SK-N-MC (cell line): ENCODE data around the gene AP2M1.
"Not testable (repeated sequence)": the region's sequence is repeated elsewhere in the genome, so short reads cannot be mapped to it uniquely, and the experiment has no call there.

Experiments used
- DNase-seq: peaks from one replicate; pipeline ENCODE4 v3.0.0-alpha.2; 2011; ENCODE audit warnings: low read depth, low spot score
- H3K27ac ChIP-seq: fragments of 200-600 bp; sonication (generic); 2 replicates; pipeline ENCODE4 v1.5.1; 2016; ENCODE audit warnings: mixed run types
- H3K36me3 ChIP-seq: fragments of 200-600 bp; sonication (generic); 2 replicates; pipeline ENCODE4 v1.6.1; 2017; ENCODE audit warnings: antibody characterized with exemption, low read length, mixed read lengths; ENCODE audit not compliant: insufficient read depth
- H3K4me3 ChIP-seq: fragments of 200-600 bp; sonication (generic); 2 replicates; pipeline ENCODE4 v1.5.1; 2016
- H3K9ac ChIP-seq: fragments of 200-600 bp; sonication (generic); 2 replicates; pipeline ENCODE4 v1.8.0; 2017; ENCODE audit warnings: mixed run types, mixed read lengths; ENCODE audit not compliant: insufficient read length
- H3K9me3 ChIP-seq: fragments of 200-600 bp; sonication (generic); 2 replicates; pipeline ENCODE4 v1.6.1; 2017; ENCODE audit warnings: low read depth, mild to moderate bottlenecking, antibody characterized with exemption, low read length, moderate library complexity, mixed read lengths
- EZH2 ChIP-seq: fragments of 200-600 bp; sonication (generic); IDR thresholded peaks from one replicate; pipeline ENCODE4 v1.6.1; 2017; ENCODE audit warnings: antibody characterized with exemption
- FOXP2 ChIP-seq: optimal IDR thresholded peaks from 2 replicates; pipeline ENCODE3; 2011; ENCODE audit warnings: mild to moderate bottlenecking, moderate library complexity; ENCODE audit not compliant: insufficient read depth; ENCODE audit errors: extremely low read length, control extremely low read depth
- POLR2AphosphoS5 ChIP-seq: IDR thresholded peaks from 2 replicates; pipeline ENCODE4 v1.6.1; 2012; ENCODE audit warnings: mild to moderate bottlenecking, low read depth, low read length, borderline replicate concordance

Gene AP2M1

GRCh38 chr3:184154885-184155643 is 19.6 kb upstream of the AP2M1 start, which contains the start of gene DVL3:
Gene DVL3, plus strand, starts transcription at chr3:184155377. Its CDS starts 259 bp downstream, at chr3:184155636.
- peak within 1 kb of the TSS; percentile 67 for H3K27ac ChIP-seq
- TF ChIP-seq FOXP2: no peak
- peak; percentile 49; the same call in 1 of the 2 replicates for TF ChIP-seq POLR2AphosphoS5
- 0 out of 2 replicates have a peak, but pooled peaks cover 3% of the 10 kb centered on the region for H3K36me3 ChIP-seq
- peak within 1 kb of the TSS; percentile 100 for H3K4me3 ChIP-seq
- peak within 1 kb of the TSS; percentile 95 for H3K9ac ChIP-seq
- DNase-seq: no peak
- no peaks in the 10 kb centered on the region for H3K9me3 ChIP-seq

GRCh38 chr3:184155644-184156521 is 18.8 kb upstream of the AP2M1 start:
- TF ChIP-seq FOXP2 (no peak), EZH2 (no peak), POLR2AphosphoS5 (no peak; the same call in 1 of the 2 replicates)
- Histone ChIP-seq H3K9me3 (no peaks in the 10 kb centered on the region), H3K9ac (peak overlapping the region; percentile 95), H3K4me3 (peak overlapping the region; percentile 100), H3K27ac (peak overlapping the region; percentile 67), H3K36me3 (0 out of 2 replicates have a peak, but pooled peaks cover 3% of the 10 kb centered on the region)
- DNase-seq: no peak

GRCh38 chr3:184156522-184156955 is 18.1 kb upstream of the AP2M1 start:
- DNase-seq: no peak
- Histone ChIP-seq H3K36me3 (peaks cover 3% of the 10 kb centered on the region; the same call in 1 of the 2 replicates), H3K9me3 (no peaks in the 10 kb centered on the region), H3K27ac (peak overlapping the region; percentile 60), H3K9ac (peak overlapping the region; percentile 95), H3K4me3 (peak overlapping the region; percentile 100)
- TF ChIP-seq FOXP2: peak; percentile 24
- TF ChIP-seq EZH2: no peak

- Histone ChIP-seq H3K9me3 (no peaks in the 10 kb centered on the region), H3K36me3 (peaks cover 7% of the 10 kb centered on the region; the same call in 1 of the 2 replicates), H3K4me3 (peak overlapping the region; percentile 100), H3K27ac (peak overlapping the region; percentile 60), H3K9ac (peak overlapping the region; percentile 95)
- no peak for DNase-seq
- TF ChIP-seq POLR2AphosphoS5 (no peak), FOXP2 (no peak), EZH2 (no peak)
Observed at GRCh38 chr3:184157206-184157605, 17.4 kb upstream of the AP2M1 start.

GRCh38 chr3:184158404-184158803 is 16.3 kb upstream of the AP2M1 start:
- Histone ChIP-seq H3K9ac (no peak overlapping the region), H3K4me3 (no peak overlapping the region), H3K36me3 (peaks cover 10% of the 10 kb centered on the region; the same call in 1 of the 2 replicates), H3K9me3 (no peaks in the 10 kb centered on the region), H3K27ac (no peak overlapping the region)
- DNase-seq: no peak
- no peak for TF ChIP-seq POLR2AphosphoS5
- TF ChIP-seq EZH2: no peak
- TF ChIP-seq FOXP2: no peak

- no peak overlapping the region for H3K27ac ChIP-seq
- no peak overlapping the region for H3K4me3 ChIP-seq
- no peaks in the 10 kb centered on the region for H3K9me3 ChIP-seq
- no peak for DNase-seq
- TF ChIP-seq POLR2AphosphoS5: no peak
- no peak for TF ChIP-seq FOXP2
- no peak for TF ChIP-seq EZH2
- peaks cover 31% of the 10 kb centered on the region; the same call in 1 of the 2 replicates for H3K36me3 ChIP-seq
- no peak overlapping the region for H3K9ac ChIP-seq
Observed at GRCh38 chr3:184160456-184160855, 14.2 kb upstream of the AP2M1 start.

- H3K9ac ChIP-seq, H3K27ac ChIP-seq, H3K4me3 ChIP-seq, H3K9me3 ChIP-seq, DNase-seq: not testable (repeated sequence)
- H3K36me3 ChIP-seq: peaks cover 52% of the 10 kb centered on the region
Observed at GRCh38 chr3:184162571-184163070, 12.0 kb upstream of the AP2M1 start.
